H1 (cell line): ENCODE results near the gene SEC14L6.

ENCODE experiments used
- ASH2L ChIP-seq: fragments of 200-600, 300-600 bp; sonication (generic); IDR thresholded peaks from one replicate; pipeline ENCODE4 v1.7.1; 2017; ENCODE audit warnings: low read length
- CTBP2 ChIP-seq: IDR thresholded peaks from 2 replicates; pipeline ENCODE4 v1.7.0; 2011; ENCODE audit warnings: borderline replicate concordance, mild to moderate bottlenecking, moderate library complexity, mixed read lengths, low read length; ENCODE audit not compliant: insufficient read depth, insufficient read length
- CTCF ChIP-seq, 3 experiments: IDR thresholded peaks; 1 replicate in 2 of 3; 2 replicates in 1 of 3; pipeline versions ENCODE4 v1.5.1 to v1.6.1; 2011; ENCODE audit warnings: low read length in 3 of 3, mild to moderate bottlenecking in 3 of 3, inconsistent platforms in 2 of 3, low read depth in 1 of 3, moderate library complexity in 1 of 3; ENCODE audit not compliant: insufficient read depth in 1 of 3; ENCODE audit errors: control extremely low read depth in 1 of 3
- NANOG ChIP-seq: IDR thresholded peaks from 2 replicates; pipeline ENCODE4 v1.6.1; 2011; ENCODE audit warnings: low read length, low read depth, mild to moderate bottlenecking, inconsistent platforms; ENCODE audit not compliant: insufficient read depth, poor library complexity, severe bottlenecking
- POLR2A ChIP-seq, 2 experiments: IDR thresholded peaks; 1 replicate in 1 of 2; 2 replicates in 1 of 2; pipeline ENCODE4 v1.6.1; 2011; ENCODE audit warnings: low read depth in 2 of 2, low read length in 2 of 2, mild to moderate bottlenecking in 2 of 2; ENCODE audit errors: control extremely low read depth in 1 of 2
- POLR2AphosphoS5 ChIP-seq: IDR thresholded peaks from 2 replicates; pipeline ENCODE4 v1.6.1; 2011; ENCODE audit warnings: low read depth, low read length
- RNF2 ChIP-seq: fragments of 200-900, 300-1000 bp; sonication (generic); IDR thresholded peaks from 2 replicates; pipeline ENCODE4 v1.7.1; 2016; ENCODE audit warnings: borderline replicate concordance, low read depth, mild to moderate bottlenecking, antibody characterized with exemption, low read length; ENCODE audit not compliant: poor library complexity, severe bottlenecking; ENCODE audit errors: missing control alignments
- SIRT6 ChIP-seq: IDR thresholded peaks from one replicate; pipeline ENCODE4 v1.7.1; 2012; ENCODE audit warnings: low read length, inconsistent platforms
- SIX5 ChIP-seq: IDR thresholded peaks from 2 replicates; pipeline ENCODE4 v1.6.1; 2011; ENCODE audit warnings: mild to moderate bottlenecking, low read depth, low read length
- SRF ChIP-seq: IDR thresholded peaks from 2 replicates; pipeline ENCODE4 v1.6.1; 2011; ENCODE audit warnings: mild to moderate bottlenecking, low read depth, low read length, moderate library complexity
- YY1 ChIP-seq: IDR thresholded peaks from 2 replicates; pipeline ENCODE4 v1.6.1; 2011; ENCODE audit warnings: low read depth, mild to moderate bottlenecking, low read length
- ZNF274 ChIP-seq: IDR thresholded peaks from 2 replicates; pipeline ENCODE4 v1.7.0; 2012; ENCODE audit warnings: low read length, borderline replicate concordance; ENCODE audit errors: extremely low read depth
- TF ChIP-seq, protein P1 (sequence below): IDR thresholded peaks from 2 replicates; pipeline ENCODE4 v1.6.1; 2011; ENCODE audit warnings: low read length, improper control_type of control experiment

GRCh38 chr22:30553971-30554370 is 7.4 kb upstream of the SEC14L6 start:
- no peak for TF ChIP-seq NANOG
- no peak for TF ChIP-seq POLR2AphosphoS5
- no peak for TF ChIP-seq CTCF (IDR thresholded peaks at IDR 0.05; ENCODE audit: control extremely low read depth in 1 of 3, insufficient read depth in 1 of 3, low read depth in 1 of 3, low read length in 3 of 3)
- TF ChIP-seq POLR2A (IDR thresholded peaks at IDR 0.05; ENCODE audit: control extremely low read depth in 1 of 2, low read depth in 2 of 2, low read length in 2 of 2), result no peak
- no peak for TF ChIP-seq ZNF274
- TF ChIP-seq SIRT6, result no peak
- no peak for TF ChIP-seq ASH2L
- TF ChIP-seq SRF, result no peak
- no peak for TF ChIP-seq YY1
- TF ChIP-seq, protein P1, sequence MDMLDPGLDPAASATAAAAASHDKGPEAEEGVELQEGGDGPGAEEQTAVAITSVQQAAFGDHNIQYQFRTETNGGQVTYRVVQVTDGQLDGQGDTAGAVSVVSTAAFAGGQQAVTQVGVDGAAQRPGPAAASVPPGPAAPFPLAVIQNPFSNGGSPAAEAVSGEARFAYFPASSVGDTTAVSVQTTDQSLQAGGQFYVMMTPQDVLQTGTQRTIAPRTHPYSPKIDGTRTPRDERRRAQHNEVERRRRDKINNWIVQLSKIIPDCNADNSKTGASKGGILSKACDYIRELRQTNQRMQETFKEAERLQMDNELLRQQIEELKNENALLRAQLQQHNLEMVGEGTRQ, result no peak
- no peak for TF ChIP-seq CTBP2
- no peak for TF ChIP-seq SIX5
- no peak for TF ChIP-seq RNF2
